Neural cell (in vitro differentiated cells): ENCODE measurements around the gene GLO1. TPM values are rescaled to one million over a fixed set of nuclear protein-coding genes. Genes with fewer than 3 reads are reported as not detected.

Experiments
- H2AFZ ChIP-seq: fragments of 200-600, 300-800 bp; sonication (generic), shearing (Covaris generic); 2 replicates; pipeline ENCODE4 v1.6.0; 2014; ENCODE audit warnings: low read depth, mild to moderate bottlenecking, antibody characterized with exemption, low read length, moderate library complexity
- H3F3A ChIP-seq: fragments of 200-600 bp; shearing (Covaris generic); 2 replicates; pipeline ENCODE4 v1.6.1; 2016; ENCODE audit warnings: mild to moderate bottlenecking, moderate library complexity, mixed read lengths, antibody characterized with exemption, low read length; ENCODE audit not compliant: insufficient read depth, poor library complexity, severe bottlenecking
- H3K27ac ChIP-seq: fragments of 200-600, 300-800 bp; sonication (generic), shearing (Covaris generic); 2 replicates; pipeline ENCODE4 v1.5.1; 2014; ENCODE audit warnings: mild to moderate bottlenecking, low read length, moderate library complexity
- H3K27me3 ChIP-seq: fragments of 300-800, 200-600 bp; sonication (generic), shearing (Covaris generic); 2 replicates; pipeline ENCODE4 v1.6.0; 2014; ENCODE audit warnings: mild to moderate bottlenecking, low read depth, low read length, moderate library complexity; ENCODE audit not compliant: insufficient read depth
- H3K36me3 ChIP-seq: fragments of 300-800, 200-600 bp; sonication (generic), shearing (Covaris generic); 2 replicates; pipeline ENCODE4 v1.5.1; 2014; ENCODE audit warnings: mild to moderate bottlenecking, antibody characterized with exemption, low read length, moderate library complexity; ENCODE audit not compliant: insufficient read depth
- H3K4me2 ChIP-seq: fragments of 300-800, 200-600 bp; sonication (generic), shearing (Covaris generic); 2 replicates; pipeline ENCODE4 v1.6.0; 2014; ENCODE audit warnings: mild to moderate bottlenecking, low read length
- H3K4me3 ChIP-seq: fragments of 300-800, 200-600 bp; sonication (generic), shearing (Covaris generic); 2 replicates; pipeline ENCODE4 v1.5.1; 2014; ENCODE audit warnings: mild to moderate bottlenecking, low read length, moderate library complexity
- H3K79me2 ChIP-seq: fragments of 200-600 bp; shearing (Covaris generic); replicated peaks from 2 replicates; pipeline ENCODE4 v1.6.0; 2014; ENCODE audit warnings: mild to moderate bottlenecking, low read length, moderate library complexity; ENCODE audit not compliant: insufficient read depth
- H3K9ac ChIP-seq: fragments of 300-800, 200-600 bp; sonication (generic), shearing (Covaris generic); 2 replicates; pipeline ENCODE4 v1.6.1; 2016; ENCODE audit warnings: mild to moderate bottlenecking, low read length, mixed read lengths
- H3K9me2 ChIP-seq: fragments of 200-600 bp; shearing (Covaris generic); 2 replicates; pipeline ENCODE4 v1.6.1; 2016; ENCODE audit warnings: mild to moderate bottlenecking, low read length, mixed read lengths; ENCODE audit not compliant: insufficient read depth
- H3K9me3 ChIP-seq: fragments of 200-600, 300-800 bp; sonication (generic), shearing (Covaris generic); 2 replicates; pipeline ENCODE4 v1.6.1; 2016; ENCODE audit warnings: mild to moderate bottlenecking, mixed run types, low read length, moderate library complexity, mixed read lengths
- H4K20me1 ChIP-seq: fragments of 200-600 bp; shearing (Covaris generic); 2 replicates; pipeline ENCODE4 v1.6.1; 2016; ENCODE audit warnings: mild to moderate bottlenecking, mixed run types; ENCODE audit not compliant: insufficient read depth
- EP300 ChIP-seq: fragments of 450-650 bp; conservative IDR thresholded peaks from 2 replicates; pipeline ENCODE4 v1.6.1; 2014; ENCODE audit warnings: antibody characterized with exemption, mild to moderate bottlenecking, moderate library complexity; ENCODE audit not compliant: poor library complexity, severe bottlenecking
- EZH2 ChIP-seq: fragments of 200-600, 300-800 bp; shearing (Covaris generic), sonication (generic); IDR thresholded peaks from 2 replicates; pipeline ENCODE4 v1.6.1; 2014; ENCODE audit warnings: antibody characterized with exemption, low read length, borderline replicate concordance, mild to moderate bottlenecking; ENCODE audit not compliant: insufficient read depth, poor library complexity, severe bottlenecking
- MXI1 ChIP-seq: fragments of 450-650 bp; conservative IDR thresholded peaks from 2 replicates; pipeline ENCODE4 v1.6.1; 2014; ENCODE audit warnings: antibody characterized with exemption, mild to moderate bottlenecking; ENCODE audit not compliant: poor library complexity, severe bottlenecking
- POLR2AphosphoS5 ChIP-seq: IDR thresholded peaks from 2 replicates; pipeline ENCODE4 v1.6.1; 2012
- RAD21 ChIP-seq: fragments of 450-650 bp; conservative IDR thresholded peaks from 2 replicates; pipeline ENCODE4 v1.6.1; 2014; ENCODE audit warnings: antibody characterized with exemption, mild to moderate bottlenecking, moderate library complexity
- SMC3 ChIP-seq: fragments of 450-650 bp; conservative IDR thresholded peaks from 2 replicates; pipeline ENCODE4 v1.6.1; 2014; ENCODE audit warnings: antibody characterized with exemption, mild to moderate bottlenecking, moderate library complexity; ENCODE audit not compliant: poor library complexity
- TAF1 ChIP-seq: IDR thresholded peaks from 2 replicates; pipeline ENCODE4 v1.6.1; 2012; ENCODE audit warnings: low read depth
- polyA plus RNA-seq: library from polyadenylated mRNA; depleted of rRNA; stranded (reverse); fragments of >200 nt; gene quantifications from 2 replicates; pipeline ENCODE4 v1.2.3, GENCODE V29; 2014
- TF ChIP-seq, protein P1 (sequence below): fragments of 450-650 bp; IDR thresholded peaks from 2 replicates; pipeline ENCODE4 v1.5.1; 2014; ENCODE audit warnings: antibody characterized with exemption, mild to moderate bottlenecking, moderate library complexity; ENCODE audit not compliant: poor library complexity, severe bottlenecking
- TF ChIP-seq, protein P2 (sequence below): IDR thresholded peaks from 2 replicates; pipeline ENCODE4 v1.6.1; 2012; ENCODE audit warnings: borderline replicate concordance

The GLO1 gene
- polyA plus RNA-seq, 1 donor from 2014 or later: 94.8 TPM

DNA sequence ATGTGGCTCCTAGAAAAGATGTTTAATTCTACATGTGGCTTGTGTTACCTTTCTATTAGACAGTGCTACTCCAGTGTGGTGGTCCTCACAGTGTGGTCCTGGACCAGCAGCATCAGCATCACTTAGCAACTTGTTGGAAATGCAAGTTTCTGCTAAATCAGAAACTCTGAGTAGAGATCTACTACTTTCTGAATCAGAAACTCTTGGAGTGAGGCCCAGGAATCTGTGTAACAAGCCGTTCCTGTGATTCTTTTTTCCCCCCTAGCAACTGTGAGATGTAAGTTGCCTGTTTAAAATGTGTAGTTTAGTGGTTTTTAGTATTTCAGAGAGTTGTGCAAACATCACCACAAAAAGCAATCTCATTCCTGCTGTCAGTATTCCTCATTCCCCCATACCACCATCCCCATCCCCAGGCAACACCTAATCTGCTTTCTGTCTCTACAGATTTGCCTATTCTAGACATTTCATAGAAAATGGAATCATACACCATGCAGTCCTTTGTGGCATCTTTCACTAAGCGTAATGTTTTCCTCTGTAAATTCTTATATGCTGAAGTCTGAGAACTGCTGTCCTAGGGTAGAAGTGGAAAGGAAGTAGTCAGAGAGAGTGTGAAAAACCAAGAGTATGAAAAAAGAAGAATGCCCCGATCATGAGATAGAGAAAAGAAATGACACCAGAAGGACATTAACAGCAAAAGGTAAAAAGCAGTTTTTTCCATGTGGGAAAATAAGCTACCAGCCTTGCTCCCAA is 44.4 kb downstream of the GLO1 start:
- no peaks in the 10 kb centered on the region for H3K27me3 ChIP-seq
- no peaks in the 10 kb centered on the region for H3K36me3 ChIP-seq
- H3K4me2 ChIP-seq: no peak overlapping the region
- no peak overlapping the region for H3K4me3 ChIP-seq
- H3K79me2 ChIP-seq: no peaks in the 10 kb centered on the region
- no peaks in the 10 kb centered on the region for H3F3A ChIP-seq
- H2AFZ ChIP-seq: no peak overlapping the region
- no peaks in the 10 kb centered on the region for H3K9me3 ChIP-seq
- TF ChIP-seq EP300: no peak
- TF ChIP-seq POLR2AphosphoS5: no peak
- no peak for TF ChIP-seq SMC3
- TF ChIP-seq, protein P1, sequence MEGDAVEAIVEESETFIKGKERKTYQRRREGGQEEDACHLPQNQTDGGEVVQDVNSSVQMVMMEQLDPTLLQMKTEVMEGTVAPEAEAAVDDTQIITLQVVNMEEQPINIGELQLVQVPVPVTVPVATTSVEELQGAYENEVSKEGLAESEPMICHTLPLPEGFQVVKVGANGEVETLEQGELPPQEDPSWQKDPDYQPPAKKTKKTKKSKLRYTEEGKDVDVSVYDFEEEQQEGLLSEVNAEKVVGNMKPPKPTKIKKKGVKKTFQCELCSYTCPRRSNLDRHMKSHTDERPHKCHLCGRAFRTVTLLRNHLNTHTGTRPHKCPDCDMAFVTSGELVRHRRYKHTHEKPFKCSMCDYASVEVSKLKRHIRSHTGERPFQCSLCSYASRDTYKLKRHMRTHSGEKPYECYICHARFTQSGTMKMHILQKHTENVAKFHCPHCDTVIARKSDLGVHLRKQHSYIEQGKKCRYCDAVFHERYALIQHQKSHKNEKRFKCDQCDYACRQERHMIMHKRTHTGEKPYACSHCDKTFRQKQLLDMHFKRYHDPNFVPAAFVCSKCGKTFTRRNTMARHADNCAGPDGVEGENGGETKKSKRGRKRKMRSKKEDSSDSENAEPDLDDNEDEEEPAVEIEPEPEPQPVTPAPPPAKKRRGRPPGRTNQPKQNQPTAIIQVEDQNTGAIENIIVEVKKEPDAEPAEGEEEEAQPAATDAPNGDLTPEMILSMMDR: no peak
- no peak for TF ChIP-seq RAD21
- TF ChIP-seq, protein P2, sequence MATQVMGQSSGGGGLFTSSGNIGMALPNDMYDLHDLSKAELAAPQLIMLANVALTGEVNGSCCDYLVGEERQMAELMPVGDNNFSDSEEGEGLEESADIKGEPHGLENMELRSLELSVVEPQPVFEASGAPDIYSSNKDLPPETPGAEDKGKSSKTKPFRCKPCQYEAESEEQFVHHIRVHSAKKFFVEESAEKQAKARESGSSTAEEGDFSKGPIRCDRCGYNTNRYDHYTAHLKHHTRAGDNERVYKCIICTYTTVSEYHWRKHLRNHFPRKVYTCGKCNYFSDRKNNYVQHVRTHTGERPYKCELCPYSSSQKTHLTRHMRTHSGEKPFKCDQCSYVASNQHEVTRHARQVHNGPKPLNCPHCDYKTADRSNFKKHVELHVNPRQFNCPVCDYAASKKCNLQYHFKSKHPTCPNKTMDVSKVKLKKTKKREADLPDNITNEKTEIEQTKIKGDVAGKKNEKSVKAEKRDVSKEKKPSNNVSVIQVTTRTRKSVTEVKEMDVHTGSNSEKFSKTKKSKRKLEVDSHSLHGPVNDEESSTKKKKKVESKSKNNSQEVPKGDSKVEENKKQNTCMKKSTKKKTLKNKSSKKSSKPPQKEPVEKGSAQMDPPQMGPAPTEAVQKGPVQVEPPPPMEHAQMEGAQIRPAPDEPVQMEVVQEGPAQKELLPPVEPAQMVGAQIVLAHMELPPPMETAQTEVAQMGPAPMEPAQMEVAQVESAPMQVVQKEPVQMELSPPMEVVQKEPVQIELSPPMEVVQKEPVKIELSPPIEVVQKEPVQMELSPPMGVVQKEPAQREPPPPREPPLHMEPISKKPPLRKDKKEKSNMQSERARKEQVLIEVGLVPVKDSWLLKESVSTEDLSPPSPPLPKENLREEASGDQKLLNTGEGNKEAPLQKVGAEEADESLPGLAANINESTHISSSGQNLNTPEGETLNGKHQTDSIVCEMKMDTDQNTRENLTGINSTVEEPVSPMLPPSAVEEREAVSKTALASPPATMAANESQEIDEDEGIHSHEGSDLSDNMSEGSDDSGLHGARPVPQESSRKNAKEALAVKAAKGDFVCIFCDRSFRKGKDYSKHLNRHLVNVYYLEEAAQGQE: no peak
- TF ChIP-seq MXI1: no peak
- no peak for TF ChIP-seq EZH2
- TF ChIP-seq TAF1: no peak
- no peak overlapping the region for H3K27ac ChIP-seq
- no peaks in the 10 kb centered on the region for H3K9me2 ChIP-seq
- H3K9ac ChIP-seq: no peak overlapping the region
- H4K20me1 ChIP-seq: no peaks in the 10 kb centered on the region

DNA sequence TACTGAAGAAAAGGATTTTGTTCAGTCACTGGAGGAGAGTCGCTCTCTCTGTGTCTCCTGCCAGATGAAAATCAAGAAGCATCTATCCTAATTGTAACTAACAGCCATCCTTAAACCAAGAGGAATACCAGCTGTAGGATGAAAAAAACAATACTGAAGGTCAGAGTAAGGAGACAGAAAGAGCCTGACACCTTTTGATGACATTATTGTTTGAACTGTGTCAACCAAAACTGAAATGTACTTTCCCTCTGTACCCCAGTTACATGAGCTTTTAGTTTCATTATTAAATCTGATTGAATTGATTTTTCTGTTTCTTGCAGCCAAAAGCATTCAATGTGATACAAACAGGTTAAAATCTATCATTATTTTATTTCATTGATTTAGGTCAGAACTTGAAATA is 46.0 kb downstream of the GLO1 start:
- no peak overlapping the region for H3K4me2 ChIP-seq
- no peak for TF ChIP-seq POLR2AphosphoS5
- TF ChIP-seq SMC3: no peak
- TF ChIP-seq EZH2: no peak
- TF ChIP-seq, protein P1: no peak
- TF ChIP-seq EP300: no peak
- no peak for TF ChIP-seq TAF1
- TF ChIP-seq MXI1: no peak
- TF ChIP-seq, protein P2: no peak
- TF ChIP-seq RAD21: no peak
- H4K20me1 ChIP-seq: no peaks in the 10 kb centered on the region
- H3K4me3 ChIP-seq: no peak overlapping the region
- no peaks in the 10 kb centered on the region for H3K36me3 ChIP-seq
- H2AFZ ChIP-seq: no peak overlapping the region
- H3K9ac ChIP-seq: no peak overlapping the region
- H3K27me3 ChIP-seq: no peaks in the 10 kb centered on the region
- no peak overlapping the region for H3K27ac ChIP-seq
- H3F3A ChIP-seq: no peaks in the 10 kb centered on the region
- H3K79me2 ChIP-seq: no peaks in the 10 kb centered on the region
- H3K9me3 ChIP-seq: no peaks in the 10 kb centered on the region
- H3K9me2 ChIP-seq: no peaks in the 10 kb centered on the region
